ENCODE measurements around the gene ALKBH7. TPM values are rescaled to one million over a fixed set of nuclear protein-coding genes. Genes with fewer than 3 reads are reported as not detected.

Gene ALKBH7
- total RNA-seq, 2 experiments from 2014 or later = 61.0 to 75.9 TPM

DNA sequence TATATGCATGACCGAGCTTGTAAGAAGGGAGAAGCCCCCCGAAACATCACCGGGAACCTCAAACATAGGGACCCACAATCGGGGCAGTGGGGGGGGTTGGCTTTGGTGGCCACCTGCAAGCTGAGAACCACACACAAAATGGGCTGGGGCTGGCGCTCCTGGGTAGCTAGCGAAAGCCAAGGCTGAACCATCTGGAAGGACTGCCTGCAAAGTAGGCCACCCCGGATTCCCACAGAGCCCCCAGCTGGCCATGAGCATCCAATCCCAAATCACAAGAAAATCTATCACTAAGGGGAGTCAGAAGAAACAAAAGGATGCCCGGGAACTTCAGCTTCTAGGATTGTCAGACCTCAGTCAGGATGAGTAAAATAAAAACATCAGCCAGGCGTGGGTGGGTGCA, 5.9 kb downstream of the ALKBH7 start:
- no peak overlapping the region for H3K4me3 ChIP-seq (ENCODE audit: low read depth, low read length, poor library complexity, severe bottlenecking)
- H3K27ac ChIP-seq (ENCODE audit: low read depth, low read length, poor library complexity, severe bottlenecking) = no peak overlapping the region
- peaks cover 56% of the 10 kb centered on the region for H3K36me3 ChIP-seq (ENCODE audit: insufficient read depth, low read length)
- H3K9me2 ChIP-seq (ENCODE audit: insufficient read depth, low read length) = no peaks in the 10 kb centered on the region
- intact Hi-C loops (cut with micrococcal nuclease; ENCODE audit: unreplicated experiment) = no loop called here
- H4K20me1 ChIP-seq (ENCODE audit: insufficient read depth, low read length) = no peaks in the 10 kb centered on the region
- no peak overlapping the region for H2AFZ ChIP-seq (ENCODE audit: low read length)
- CTCF ChIA-PET (ENCODE audit: unreplicated experiment) = no interaction called here
- H3K4me2 ChIP-seq (ENCODE audit: low read length) = no peak overlapping the region
- no peaks in the 10 kb centered on the region for H3K9me3 ChIP-seq (ENCODE audit: low read length)
- no TSS peak for BruUV-seq (replicated peaks)
- no peak for DNase-seq (ENCODE audit: low spot score)
- TF ChIP-seq, protein P1, sequence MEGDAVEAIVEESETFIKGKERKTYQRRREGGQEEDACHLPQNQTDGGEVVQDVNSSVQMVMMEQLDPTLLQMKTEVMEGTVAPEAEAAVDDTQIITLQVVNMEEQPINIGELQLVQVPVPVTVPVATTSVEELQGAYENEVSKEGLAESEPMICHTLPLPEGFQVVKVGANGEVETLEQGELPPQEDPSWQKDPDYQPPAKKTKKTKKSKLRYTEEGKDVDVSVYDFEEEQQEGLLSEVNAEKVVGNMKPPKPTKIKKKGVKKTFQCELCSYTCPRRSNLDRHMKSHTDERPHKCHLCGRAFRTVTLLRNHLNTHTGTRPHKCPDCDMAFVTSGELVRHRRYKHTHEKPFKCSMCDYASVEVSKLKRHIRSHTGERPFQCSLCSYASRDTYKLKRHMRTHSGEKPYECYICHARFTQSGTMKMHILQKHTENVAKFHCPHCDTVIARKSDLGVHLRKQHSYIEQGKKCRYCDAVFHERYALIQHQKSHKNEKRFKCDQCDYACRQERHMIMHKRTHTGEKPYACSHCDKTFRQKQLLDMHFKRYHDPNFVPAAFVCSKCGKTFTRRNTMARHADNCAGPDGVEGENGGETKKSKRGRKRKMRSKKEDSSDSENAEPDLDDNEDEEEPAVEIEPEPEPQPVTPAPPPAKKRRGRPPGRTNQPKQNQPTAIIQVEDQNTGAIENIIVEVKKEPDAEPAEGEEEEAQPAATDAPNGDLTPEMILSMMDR (conservative IDR thresholded peaks at IDR 0.05; ENCODE audit: low read length) = no peak
- TF ChIP-seq EZH2phosphoT487 (IDR thresholded peaks at IDR 0.05; ENCODE audit: borderline replicate concordance, low read depth, low read length) = no peak
- POLR2A ChIA-PET = no interaction called here
- no peaks in the 10 kb centered on the region for H3K79me2 ChIP-seq (ENCODE audit: insufficient read depth, low read depth, low read length)
- peaks cover 9% of the 10 kb centered on the region for H3K4me1 ChIP-seq (ENCODE audit: insufficient read depth, low read length, poor library complexity, severe bottlenecking)

DNA sequence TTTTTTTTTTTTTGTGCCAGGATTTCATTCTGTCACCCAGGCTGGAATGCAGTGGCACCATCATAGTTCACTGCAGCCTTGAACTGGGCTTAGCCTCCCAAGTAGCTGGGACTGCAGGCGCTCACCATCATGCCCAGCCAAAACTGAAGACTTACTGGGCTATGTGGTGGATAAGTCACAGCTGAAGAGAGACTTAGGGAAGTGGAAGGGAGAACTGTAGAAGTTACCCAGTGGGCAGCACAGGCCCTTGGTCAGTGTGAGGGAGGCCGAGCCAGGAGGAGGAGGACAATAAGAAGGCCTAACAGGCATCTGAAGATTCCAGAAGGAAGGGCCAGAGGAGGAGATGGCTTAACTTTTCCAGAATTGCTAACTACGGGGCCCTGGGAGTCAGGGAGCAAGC, 7.2 kb downstream of the ALKBH7 start:
- CTCF ChIA-PET (ENCODE audit: unreplicated experiment) = no interaction called here
- Histone ChIP-seq H3K79me2 (ENCODE audit: insufficient read depth, low read depth, low read length) (no peaks in the 10 kb centered on the region), H3K36me3 (ENCODE audit: insufficient read depth, low read length) (peaks cover 67% of the 10 kb centered on the region), H2AFZ (ENCODE audit: low read length) (no peak overlapping the region), H3K9me3 (ENCODE audit: low read length) (no peaks in the 10 kb centered on the region), H4K20me1 (ENCODE audit: insufficient read depth, low read length) (no peaks in the 10 kb centered on the region), H3K4me3 (ENCODE audit: low read depth, low read length, poor library complexity, severe bottlenecking) (no peak overlapping the region), H3K4me2 (ENCODE audit: low read length) (no peak overlapping the region), H3K27ac (ENCODE audit: low read depth, low read length, poor library complexity, severe bottlenecking) (no peak overlapping the region), H3K4me1 (ENCODE audit: insufficient read depth, low read length, poor library complexity, severe bottlenecking) (no peaks in the 10 kb centered on the region), H3K9me2 (ENCODE audit: insufficient read depth, low read length) (no peaks in the 10 kb centered on the region)
- intact Hi-C loops (cut with micrococcal nuclease; ENCODE audit: unreplicated experiment) = no loop called here
- POLR2A ChIA-PET = no interaction called here
- no TSS peak for BruUV-seq (replicated peaks)
- TF ChIP-seq, protein P1 (conservative IDR thresholded peaks at IDR 0.05; ENCODE audit: low read length) = no peak
- TF ChIP-seq EZH2phosphoT487 (IDR thresholded peaks at IDR 0.05; ENCODE audit: borderline replicate concordance, low read depth, low read length) = no peak
- DNase-seq (ENCODE audit: low spot score) = no peak

DNA sequence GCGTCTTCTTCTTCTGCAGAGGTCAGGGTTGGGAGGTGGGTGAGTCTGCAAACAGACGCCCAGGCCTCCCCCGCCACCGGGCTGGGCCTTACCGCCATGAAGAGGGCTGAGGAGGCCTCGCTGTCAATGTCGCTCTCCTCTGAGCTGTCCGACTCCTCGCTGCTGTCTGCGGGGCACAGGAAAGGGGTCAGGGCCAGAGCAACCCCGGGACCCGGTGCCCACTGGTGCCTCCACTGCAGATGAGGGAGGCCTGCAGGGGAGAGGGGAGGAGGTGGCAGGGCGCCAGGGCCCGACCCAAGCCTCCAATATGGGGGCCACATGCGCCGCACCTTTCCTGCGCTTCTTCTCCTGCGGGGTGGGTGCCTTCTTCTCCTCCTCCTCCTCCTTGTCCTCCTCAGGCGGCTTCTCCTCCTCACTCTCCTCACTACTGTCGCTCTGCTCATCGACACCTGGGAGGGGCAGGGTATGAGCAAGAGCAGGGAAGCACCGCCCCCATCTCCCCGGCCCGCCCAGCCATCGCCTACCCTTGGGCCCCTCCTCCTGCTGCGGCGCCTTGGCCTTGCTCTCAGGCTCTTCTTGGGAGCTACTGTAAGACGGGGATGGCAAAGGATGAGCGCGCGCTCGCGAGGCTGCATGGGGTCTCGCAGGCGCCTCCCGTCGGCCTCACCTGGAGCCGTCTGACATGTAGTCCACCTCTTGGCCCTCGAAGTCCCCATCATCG, 8.6 kb downstream of the ALKBH7 start:
- CTCF ChIA-PET (ENCODE audit: unreplicated experiment) = no interaction called here

More for the DNA sequence above, 8.6 kb downstream of the ALKBH7 start:
- H3K4me1 ChIP-seq (ENCODE audit: insufficient read depth, low read length, poor library complexity, severe bottlenecking) = no peaks in the 10 kb centered on the region
- POLR2A ChIA-PET = no interaction called here
- no peak overlapping the region for H3K27ac ChIP-seq (ENCODE audit: low read depth, low read length, poor library complexity, severe bottlenecking)
- no peak for TF ChIP-seq EZH2phosphoT487 (IDR thresholded peaks at IDR 0.05; ENCODE audit: borderline replicate concordance, low read depth, low read length)
- TF ChIP-seq, protein P1 (conservative IDR thresholded peaks at IDR 0.05; ENCODE audit: low read length) = no peak
- H3K36me3 ChIP-seq (ENCODE audit: insufficient read depth, low read length) = peaks cover 76% of the 10 kb centered on the region
- DNase-seq (ENCODE audit: low spot score) = no peak
- no peak overlapping the region for H3K4me3 ChIP-seq (ENCODE audit: low read depth, low read length, poor library complexity, severe bottlenecking)
- no peaks in the 10 kb centered on the region for H3K9me3 ChIP-seq (ENCODE audit: low read length)
- intact Hi-C loops (cut with micrococcal nuclease; ENCODE audit: unreplicated experiment) = no loop called here
- BruUV-seq (replicated peaks) = no TSS peak
- no peaks in the 10 kb centered on the region for H4K20me1 ChIP-seq (ENCODE audit: insufficient read depth, low read length)
- H3K79me2 ChIP-seq (ENCODE audit: insufficient read depth, low read depth, low read length) = no peaks in the 10 kb centered on the region
- no peak overlapping the region for H3K4me2 ChIP-seq (ENCODE audit: low read length)
- no peak overlapping the region for H2AFZ ChIP-seq (ENCODE audit: low read length)
- no peaks in the 10 kb centered on the region for H3K9me2 ChIP-seq (ENCODE audit: insufficient read depth, low read length)
